GM12892 (cell line): ENCODE data around the gene SMLR1. TPM values are rescaled to one million over a fixed set of nuclear protein-coding genes. Genes with fewer than 3 reads are reported as not detected.

ENCODE experiments used
- DNase-seq: peaks from one replicate; pipeline ENCODE4 v3.0.0; 2011; ENCODE audit not compliant: insufficient read length
- FAIRE-seq: peaks from 2 replicates; lab custom pipeline; 2011; peaks lifted over from hg19 to GRCh38; lab: Jason Lieb, UNC
- POLR2A ChIP-seq: IDR thresholded peaks from 2 replicates; pipeline ENCODE4 v1.6.1; 2011; ENCODE audit warnings: low read depth, low read length, control low read depth
- POLR2AphosphoS5 ChIP-seq: IDR thresholded peaks from 2 replicates; pipeline ENCODE4 v1.6.1; 2011; ENCODE audit warnings: low read depth, low read length, control low read depth
- TAF1 ChIP-seq: IDR thresholded peaks from 2 replicates; pipeline ENCODE4 v1.6.1; 2011; ENCODE audit warnings: low read depth, mild to moderate bottlenecking, control low read depth, low read length, borderline replicate concordance
- polyA plus RNA-seq: library from polyadenylated mRNA; unstranded; fragments of >200 nt; gene quantifications from one replicate; pipeline ENCODE4 v1.2.1, GENCODE V29; 2012; ENCODE audit warnings: missing spikeins, inconsistent platforms; ENCODE audit not compliant: missing spikeins

The SMLR1 gene
- polyA plus RNA-seq, result not detected

GRCh38 chr6:130827247-130828149 is at the start of gene SMLR1:
SMLR1 (plus strand) TSS chr6:130827406; CDS start chr6:130827414, 8 bp downstream.
- DNase-seq (no peak), FAIRE-seq (no peak)
- TF ChIP-seq TAF1 (no peak), POLR2A (no peak), POLR2AphosphoS5 (no peak)

GRCh38 chr6:130778946-130779657 is 48.1 kb upstream of the SMLR1 start:
- DNase-seq (no peak), FAIRE-seq (no peak)

GRCh38 chr6:130779658-130780033 is 47.6 kb upstream of the SMLR1 start:
- DNase-seq (no peak), FAIRE-seq (no peak)
- no peak for TF ChIP-seq TAF1
- no peak for TF ChIP-seq POLR2AphosphoS5
- no peak for TF ChIP-seq POLR2A

More at GRCh38 chr6:130778946-130779657, 48.1 kb upstream of the SMLR1 start:
- no peak for TF ChIP-seq TAF1
- no peak for TF ChIP-seq POLR2AphosphoS5
- no peak for TF ChIP-seq POLR2A

- DNase-seq (no peak), FAIRE-seq (no peak)
- TF ChIP-seq POLR2A (no peak), POLR2AphosphoS5 (no peak), TAF1 (no peak)
These were observed 47.1 kb upstream of the SMLR1 start for GRCh38 chr6:130780122-130780521.

GRCh38 chr6:130781557-130781956 is 45.6 kb upstream of the SMLR1 start:
- DNase-seq (no peak), FAIRE-seq (no peak)
- TF ChIP-seq TAF1 (no peak), POLR2A (no peak)

- FAIRE-seq, result no peak
These were observed 43.6 kb upstream of the SMLR1 start for GRCh38 chr6:130783416-130784107.

GRCh38 chr6:130787726-130788500 is 39.3 kb upstream of the SMLR1 start:
- FAIRE-seq, result no peak
- no peak for DNase-seq
- no peak for TF ChIP-seq TAF1
- no peak for TF ChIP-seq POLR2AphosphoS5
- TF ChIP-seq POLR2A, result no peak

More at GRCh38 chr6:130783416-130784107, 43.6 kb upstream of the SMLR1 start:
- no peak for DNase-seq
- TF ChIP-seq POLR2AphosphoS5 (no peak), TAF1 (no peak), POLR2A (no peak)

- TF ChIP-seq TAF1, result no peak
- TF ChIP-seq POLR2A, result no peak
- no peak for TF ChIP-seq POLR2AphosphoS5
- no peak for DNase-seq
- no peak for FAIRE-seq
These were observed 38.3 kb upstream of the SMLR1 start for GRCh38 chr6:130788954-130789353.

- no peak for FAIRE-seq
- no peak for DNase-seq
- TF ChIP-seq POLR2A, result no peak
- no peak for TF ChIP-seq TAF1
- TF ChIP-seq POLR2AphosphoS5, result no peak
These were observed 33.1 kb upstream of the SMLR1 start for GRCh38 chr6:130794010-130794697.

- TF ChIP-seq POLR2A (no peak), TAF1 (no peak), POLR2AphosphoS5 (no peak)
- FAIRE-seq (no peak), DNase-seq (no peak)
These were observed 32.5 kb upstream of the SMLR1 start for GRCh38 chr6:130794738-130795137.
